ENCODE data around the gene PNCK.
"Not testable (repeated sequence)": the region's sequence is repeated elsewhere in the genome, so short reads cannot be mapped to it uniquely, and the experiment has no call there.

Gene PNCK

DNA sequence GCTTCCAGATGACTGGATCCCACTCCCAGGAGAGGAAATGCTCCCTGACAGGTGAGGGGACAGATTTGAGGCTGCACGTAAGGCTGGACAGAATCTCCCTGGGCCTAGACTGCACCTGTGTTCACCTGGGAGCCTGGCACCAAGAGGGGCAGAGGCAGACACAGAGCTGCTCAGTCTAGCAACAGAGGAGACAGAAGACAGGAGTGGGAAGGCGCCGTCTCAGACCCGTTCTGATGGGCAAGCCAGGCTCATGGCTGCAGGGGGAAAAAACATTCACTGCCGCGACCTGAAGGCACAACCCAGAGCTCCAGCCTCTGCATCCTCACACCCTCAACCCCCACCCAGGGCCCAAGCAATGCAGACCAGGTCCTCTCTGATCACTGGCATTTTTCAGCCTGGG is 33.8 kb upstream of the PNCK start:
- no peak for ATAC-seq
- TF ChIP-seq ARNTL (CRISPR knock-in tag; IDR thresholded peaks at IDR 0.05; ENCODE audit: borderline replicate concordance, low read depth) (no peak), CSDC2 (CRISPR knock-in tag; IDR thresholded peaks at IDR 0.05) (no peak), ESRRG (CRISPR knock-in tag; IDR thresholded peaks at IDR 0.05) (no peak), ZFP30 (CRISPR knock-in tag; IDR thresholded peaks at IDR 0.05) (no peak), ZNF565 (CRISPR knock-in tag; conservative IDR thresholded peaks at IDR 0.05; ENCODE audit: low read depth) (no peak), TCF4 (CRISPR knock-in tag; IDR thresholded peaks at IDR 0.05; ENCODE audit: borderline replicate concordance) (no peak), ZC3H10 (CRISPR knock-in tag; IDR thresholded peaks at IDR 0.05) (no peak), CSRNP3 (CRISPR knock-in tag; IDR thresholded peaks at IDR 0.05) (no peak), TOX (CRISPR knock-in tag; IDR thresholded peaks at IDR 0.05; ENCODE audit: borderline replicate concordance) (no peak), POU6F1 (CRISPR knock-in tag; IDR thresholded peaks at IDR 0.05; ENCODE audit: borderline replicate concordance, low read depth) (no peak), RARB (CRISPR knock-in tag; IDR thresholded peaks at IDR 0.05) (no peak), PATZ1 (CRISPR knock-in tag; IDR thresholded peaks at IDR 0.05; ENCODE audit: borderline replicate concordance) (no peak), SNAI2 (CRISPR knock-in tag; IDR thresholded peaks at IDR 0.05) (no peak), OSR1 (CRISPR knock-in tag; IDR thresholded peaks at IDR 0.05) (no peak), ISL1 (CRISPR knock-in tag; IDR thresholded peaks at IDR 0.05) (no peak), ZNF8 (CRISPR knock-in tag; IDR thresholded peaks at IDR 0.05) (no peak)
- TF ChIP-seq, protein P1, sequence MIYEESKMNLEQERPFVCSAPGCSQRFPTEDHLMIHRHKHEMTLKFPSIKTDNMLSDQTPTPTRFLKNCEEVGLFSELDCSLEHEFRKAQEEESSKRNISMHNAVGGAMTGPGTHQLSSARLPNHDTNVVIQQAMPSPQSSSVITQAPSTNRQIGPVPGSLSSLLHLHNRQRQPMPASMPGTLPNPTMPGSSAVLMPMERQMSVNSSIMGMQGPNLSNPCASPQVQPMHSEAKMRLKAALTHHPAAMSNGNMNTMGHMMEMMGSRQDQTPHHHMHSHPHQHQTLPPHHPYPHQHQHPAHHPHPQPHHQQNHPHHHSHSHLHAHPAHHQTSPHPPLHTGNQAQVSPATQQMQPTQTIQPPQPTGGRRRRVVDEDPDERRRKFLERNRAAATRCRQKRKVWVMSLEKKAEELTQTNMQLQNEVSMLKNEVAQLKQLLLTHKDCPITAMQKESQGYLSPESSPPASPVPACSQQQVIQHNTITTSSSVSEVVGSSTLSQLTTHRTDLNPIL (CRISPR knock-in tag; IDR thresholded peaks at IDR 0.05; ENCODE audit: low read depth), result no peak

DNA sequence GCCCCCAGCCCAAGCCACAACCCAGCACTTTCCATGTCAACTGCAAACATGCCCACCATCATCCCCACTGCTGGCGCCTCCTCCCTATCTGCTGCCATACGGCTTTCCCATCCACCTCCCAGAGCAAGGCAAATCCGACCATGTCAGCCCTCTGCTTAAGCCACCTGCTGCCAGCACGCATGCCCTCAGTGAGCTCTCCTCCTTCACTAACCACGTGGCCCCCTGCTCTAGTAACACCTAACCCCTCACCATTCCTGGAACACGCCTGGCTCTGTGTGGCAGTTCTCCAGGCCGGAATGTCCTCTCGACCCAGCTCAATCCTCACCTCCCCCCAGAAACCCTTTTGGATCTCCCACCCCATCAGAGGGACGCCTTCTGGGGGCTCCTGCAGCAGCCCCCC is 33.2 kb upstream of the PNCK start:
- TF ChIP-seq ESRRG (CRISPR knock-in tag; IDR thresholded peaks at IDR 0.05) (no peak), SNAI2 (CRISPR knock-in tag; IDR thresholded peaks at IDR 0.05) (no peak), ZC3H10 (CRISPR knock-in tag; IDR thresholded peaks at IDR 0.05) (no peak), ARNTL (CRISPR knock-in tag; IDR thresholded peaks at IDR 0.05; ENCODE audit: borderline replicate concordance, low read depth) (no peak), TCF4 (CRISPR knock-in tag; IDR thresholded peaks at IDR 0.05; ENCODE audit: borderline replicate concordance) (no peak)
- TF ChIP-seq, protein P1 (CRISPR knock-in tag; IDR thresholded peaks at IDR 0.05; ENCODE audit: low read depth), result no peak
- no peak for ATAC-seq

DNA sequence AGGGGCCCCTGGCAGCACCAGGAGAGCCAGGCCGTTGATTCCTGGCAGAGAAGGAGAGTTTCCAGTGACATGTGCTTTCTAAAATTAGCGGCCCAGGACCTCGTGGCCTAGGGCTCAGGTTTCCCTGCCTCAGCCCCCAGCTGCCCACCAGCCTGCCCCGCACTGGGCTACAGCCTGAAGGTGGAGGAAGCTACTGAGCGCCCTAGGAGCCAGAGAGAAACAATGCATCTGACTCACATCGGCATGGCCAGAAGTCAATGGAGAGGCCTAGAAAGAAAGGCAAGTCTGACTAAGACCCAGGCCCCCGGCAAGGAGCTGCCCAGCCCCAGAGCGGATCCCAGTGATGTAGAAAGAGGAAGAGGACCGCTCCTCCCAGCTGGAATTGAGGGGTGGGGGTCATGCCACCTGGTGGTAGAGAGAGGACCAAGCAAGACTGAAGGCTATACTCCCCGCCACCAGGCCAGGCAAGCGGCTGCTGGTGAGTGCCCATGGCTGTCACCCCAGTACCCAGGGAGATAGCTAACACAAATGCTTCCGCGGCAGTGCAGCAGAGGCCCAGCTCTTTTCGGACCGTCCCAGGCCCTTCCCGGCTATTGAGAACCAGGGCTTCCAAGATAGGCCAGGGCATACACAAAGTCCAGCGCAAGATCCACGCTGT is 31.9 kb upstream of the PNCK start:
- ATAC-seq, result peak; percentile 13; the same call in 1 of the 3 replicates

DNA sequence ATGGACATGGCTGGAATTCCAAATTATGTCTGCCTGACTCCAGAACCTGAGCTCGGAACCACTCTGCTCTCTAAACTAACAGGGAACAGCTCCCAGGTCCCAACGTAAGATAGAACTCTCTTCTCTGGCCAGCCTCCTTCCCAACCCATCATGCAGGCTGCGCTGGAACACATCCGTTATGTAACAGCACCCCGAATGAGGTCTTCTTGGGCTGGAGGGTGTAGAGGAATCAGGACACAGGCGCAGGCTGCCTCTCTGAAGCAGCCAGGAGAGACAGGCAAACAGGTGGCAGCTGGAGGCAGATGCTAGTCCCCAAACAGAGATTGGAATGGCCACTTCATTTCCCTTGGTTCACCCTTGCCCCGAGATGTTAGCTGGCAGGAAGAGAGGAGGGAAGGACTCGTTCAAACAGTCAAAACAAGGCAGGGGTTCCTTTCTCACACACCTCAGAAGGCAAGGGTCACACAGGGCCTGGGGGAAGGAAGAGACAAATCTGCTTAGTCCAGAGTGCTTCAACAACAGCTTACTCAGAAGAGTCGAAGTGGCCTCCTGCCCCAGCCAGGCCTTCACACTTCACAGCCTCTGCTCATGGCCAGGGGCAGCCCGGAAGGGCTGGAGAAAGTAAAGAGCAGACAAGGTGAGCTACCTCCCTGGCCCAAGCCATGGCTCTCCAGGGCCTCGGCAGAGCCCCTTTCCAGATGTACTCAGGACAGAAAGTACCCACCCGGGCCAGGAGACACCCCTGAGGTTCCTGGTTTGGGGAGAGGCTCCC is 31.2 kb upstream of the PNCK start:
- ATAC-seq, result not testable (repeated sequence)
